GM18951 (cell line): ENCODE measurements around the gene MED26.

Experiments used
- POLR2A ChIP-seq: IDR thresholded peaks from 4 replicates; pipeline ENCODE4 v1.6.1; 2011; ENCODE audit warnings: mild to moderate bottlenecking; ENCODE audit not compliant: insufficient read length, insufficient read depth; ENCODE audit errors: extremely low read depth
- in situ Hi-C: fragments of 300-500 bp; cut with MboI; formaldehyde crosslinking; loops from one replicate; pipeline ENCODE4 v1.12.0; 2022; ENCODE audit warnings: low sequenced_read_pairs, mixed read lengths, inconsistent platforms; ENCODE audit not compliant: unreplicated experiment

Gene MED26

DNA sequence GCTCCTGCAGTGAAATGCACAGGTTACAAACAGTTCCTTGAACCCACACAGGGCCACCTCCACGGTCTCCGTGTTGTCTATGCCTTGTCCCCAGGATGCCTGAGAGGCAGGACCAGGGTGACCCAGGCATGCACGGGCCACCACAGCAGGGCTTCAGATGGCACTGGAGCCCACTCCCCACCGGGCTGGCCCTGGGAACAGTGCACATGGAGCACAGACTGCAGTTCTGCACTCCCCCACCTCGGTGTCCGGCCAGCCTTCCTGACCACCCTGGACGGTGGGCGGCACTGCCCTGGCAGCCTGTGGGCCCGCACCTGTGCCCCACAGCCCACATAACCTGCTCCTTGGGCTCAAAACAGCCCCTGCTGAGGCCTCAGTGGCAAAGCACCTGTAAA, 41.5 kb downstream of the MED26 start:
- peak; percentile 13 for TF ChIP-seq POLR2A
- in situ Hi-C loops: no loop called here

DNA sequence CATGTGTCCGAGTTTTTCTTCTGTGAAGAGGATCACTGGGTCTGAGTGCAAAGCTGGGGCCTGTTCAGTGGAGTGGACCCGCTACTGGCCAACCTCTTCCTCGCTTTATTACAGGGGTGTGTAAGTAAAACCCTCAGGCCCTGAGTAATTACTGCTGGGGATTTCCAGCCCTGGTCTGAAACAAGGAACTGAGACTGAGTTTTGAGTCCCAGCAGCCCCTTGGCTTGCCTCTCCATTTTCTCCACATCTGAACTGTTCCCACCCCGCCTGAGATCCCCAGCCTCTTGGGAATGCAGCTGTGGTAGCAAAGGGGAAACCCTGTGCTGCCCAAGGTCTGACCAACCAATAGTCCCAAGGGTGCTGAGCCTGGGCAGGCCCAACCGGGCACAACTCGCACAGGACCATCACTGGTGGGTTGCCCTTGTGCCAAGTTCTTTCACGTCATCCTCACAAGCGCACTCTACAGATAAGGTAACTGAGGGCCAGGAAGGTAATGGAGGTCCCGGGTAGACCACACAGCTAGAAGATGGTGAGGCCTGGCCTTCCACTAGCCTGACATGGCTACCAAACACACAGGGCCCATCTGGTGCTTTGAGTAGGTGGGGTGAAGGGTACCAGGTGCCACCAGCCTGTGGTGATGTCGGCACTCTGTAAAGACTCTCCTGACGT, 42.1 kb downstream of the MED26 start:
- in situ Hi-C loops: no loop called here
- TF ChIP-seq POLR2A: peak; percentile 64

DNA sequence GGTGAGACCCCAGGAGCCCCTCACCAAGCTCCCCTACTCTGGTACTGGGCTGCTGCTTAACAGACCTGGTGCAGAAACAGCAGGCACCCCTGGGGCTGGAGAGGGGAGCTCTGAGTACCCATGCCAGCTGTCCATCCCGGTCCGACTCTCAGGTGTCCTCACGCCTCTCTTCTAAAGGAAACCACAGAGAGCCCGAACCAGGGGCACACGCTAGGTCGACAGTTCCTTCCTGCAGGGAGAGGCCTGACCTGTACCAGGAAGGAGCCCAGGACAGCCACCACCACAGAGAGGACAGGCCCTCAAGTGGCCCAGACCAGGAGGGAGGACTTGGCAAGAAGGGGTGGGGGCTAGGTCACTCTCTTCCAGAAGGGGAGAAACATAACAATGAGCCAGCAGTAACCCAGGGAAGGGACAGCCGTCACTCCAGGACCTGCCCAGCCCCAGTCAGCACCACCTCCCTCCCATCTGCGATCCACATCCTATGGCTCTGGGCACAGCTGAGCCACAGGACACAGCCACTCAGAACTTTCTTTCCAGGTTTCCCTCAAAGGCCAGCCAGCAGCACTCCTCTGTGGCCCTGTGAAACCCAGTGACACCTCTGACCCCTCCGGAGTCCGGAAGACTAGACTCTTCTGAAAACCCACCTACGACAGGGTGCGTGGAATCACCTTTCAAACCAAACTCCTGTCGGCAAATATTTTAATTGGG, 42.8 kb downstream of the MED26 start:
- in situ Hi-C loops: no loop called here
- peak; percentile 46 for TF ChIP-seq POLR2A

DNA sequence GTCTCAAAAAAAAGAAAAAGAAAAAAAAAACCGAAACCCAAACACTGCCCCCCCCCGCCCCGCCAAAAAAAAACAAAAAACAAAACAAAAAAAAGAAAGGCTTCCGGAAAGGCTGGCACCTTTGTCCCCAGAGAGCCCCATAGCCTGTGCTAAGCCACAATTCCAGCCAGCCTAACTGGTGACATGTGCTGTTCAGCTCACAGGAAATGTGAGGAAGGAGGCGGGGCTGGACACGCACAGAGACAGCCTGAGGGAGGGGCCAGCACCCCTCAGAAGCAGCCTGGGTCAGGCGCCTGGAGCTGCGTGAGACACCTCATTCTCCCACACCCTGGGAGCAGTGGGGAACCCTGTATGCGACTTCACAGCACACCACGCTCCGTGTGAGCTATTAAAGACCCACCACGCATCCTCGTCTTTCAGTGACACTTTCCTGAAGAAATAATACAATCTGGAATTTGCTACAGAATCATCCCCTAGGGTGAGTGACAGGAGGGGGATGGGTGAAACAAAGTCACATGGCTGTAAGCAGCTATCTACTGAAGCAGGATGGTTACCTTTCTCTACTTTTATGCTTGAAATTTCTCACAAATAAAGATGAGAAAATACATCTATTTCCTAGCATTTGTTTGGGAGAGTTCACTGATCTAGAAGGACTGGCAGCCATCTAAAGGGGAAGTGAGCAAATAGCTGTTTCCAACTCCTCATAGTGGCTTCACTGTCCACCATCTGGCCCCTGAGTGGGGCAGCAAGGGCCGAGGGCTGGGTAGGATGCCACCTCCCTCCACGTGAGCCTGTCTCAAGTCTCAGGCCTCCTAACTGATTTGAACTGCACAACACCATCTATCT, 43.5 kb downstream of the MED26 start:
- in situ Hi-C loops: no loop called here
- TF ChIP-seq POLR2A: peak; percentile 97

DNA sequence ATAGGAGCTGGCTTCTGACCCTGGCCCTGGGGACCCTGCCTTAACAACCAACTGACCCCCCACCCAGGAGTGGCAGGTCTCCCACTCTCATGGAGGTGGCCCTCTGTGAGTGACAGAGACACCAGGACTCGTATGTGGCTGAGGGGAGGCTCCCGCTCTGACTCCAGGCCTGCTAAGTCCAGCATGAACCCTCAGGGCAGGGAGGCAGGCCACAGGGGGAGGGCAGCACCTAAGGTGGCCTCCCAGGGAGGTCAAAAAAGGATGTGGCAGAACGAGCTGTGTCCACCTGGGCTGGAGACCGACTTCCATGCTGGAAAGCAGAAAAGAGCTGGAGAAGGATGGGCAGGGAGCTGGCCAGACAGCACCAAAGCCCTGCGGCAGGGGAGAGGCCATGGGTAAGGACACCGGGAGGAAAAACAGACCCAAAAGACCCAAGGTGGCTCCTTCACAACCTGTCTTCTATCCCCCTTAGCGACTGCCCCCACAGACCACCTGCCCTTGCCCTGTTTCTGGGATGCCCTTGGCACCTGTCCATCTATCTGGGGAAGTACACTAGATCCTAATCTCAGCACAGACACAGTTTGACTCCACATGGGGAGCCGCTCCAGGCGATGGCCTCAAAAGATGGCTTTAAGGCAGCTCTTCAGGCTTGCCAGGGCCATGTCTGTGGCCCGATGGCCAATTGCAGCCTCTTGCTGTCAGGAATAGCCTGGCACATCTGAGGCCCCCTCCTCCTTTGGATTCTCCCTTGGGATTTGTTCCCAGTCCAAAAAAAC, 45.3 kb downstream of the MED26 start:
- TF ChIP-seq POLR2A: peak; percentile 12
- in situ Hi-C loops: no loop called here

DNA sequence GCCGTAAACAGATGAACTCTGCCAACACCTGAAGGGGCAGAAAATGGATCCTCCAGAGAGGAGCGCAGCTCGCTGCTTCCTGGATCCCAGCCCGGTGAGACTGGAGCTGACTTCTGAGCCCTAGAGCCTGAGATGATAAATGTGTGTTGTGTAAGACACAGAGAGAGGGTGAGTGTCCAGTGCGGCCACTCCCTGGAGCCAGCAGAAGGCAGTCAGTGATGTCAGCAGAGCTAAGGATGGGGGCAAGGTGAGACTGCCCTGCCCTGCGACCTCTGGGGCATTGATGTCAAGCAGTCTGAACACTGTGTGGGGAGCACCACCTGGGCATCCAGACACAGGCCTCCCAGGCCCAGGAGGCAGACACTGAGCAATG, 46.0 kb downstream of the MED26 start:
- in situ Hi-C loops: no loop called here
- TF ChIP-seq POLR2A: no peak

DNA sequence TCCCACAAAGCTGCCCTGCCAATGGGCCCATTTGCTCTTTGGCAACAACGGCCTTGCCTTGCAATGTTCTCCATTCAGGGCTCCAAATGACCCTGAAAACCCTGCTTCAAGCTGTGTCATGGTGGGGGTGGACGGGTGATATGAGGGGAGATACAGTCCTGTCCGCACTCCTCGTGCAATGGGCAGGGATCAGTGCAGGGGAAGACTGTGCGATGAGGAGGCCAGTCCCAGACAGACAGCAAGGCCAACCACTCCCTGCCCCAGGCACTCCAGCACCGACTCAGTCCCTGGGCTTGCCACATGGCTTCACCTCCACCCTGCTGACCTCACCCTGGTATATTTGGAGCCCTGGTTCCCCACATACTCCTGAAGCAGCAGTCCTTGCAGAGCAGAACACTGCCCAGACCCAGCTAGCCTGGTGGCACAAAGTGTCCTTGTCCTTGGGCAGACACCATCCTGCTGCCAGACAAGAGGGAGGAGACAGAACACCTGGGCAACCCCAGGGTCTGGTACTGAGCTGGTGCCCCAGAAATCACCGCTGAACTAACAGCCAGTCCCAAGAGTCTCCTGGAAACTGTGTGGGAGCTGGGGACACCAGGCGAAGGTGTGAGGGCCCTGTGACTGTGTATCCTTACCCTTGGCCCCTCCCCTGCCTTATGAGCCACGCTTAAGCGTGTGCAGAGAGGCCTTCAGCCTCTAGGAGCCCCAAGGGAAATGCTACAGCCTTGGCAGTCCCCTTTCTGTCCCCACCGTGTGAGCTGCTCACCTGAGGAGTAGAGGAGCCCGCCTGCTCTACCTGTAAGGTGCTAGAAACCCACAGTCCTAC, 46.6 kb downstream of the MED26 start:
- TF ChIP-seq POLR2A: no peak
- in situ Hi-C loops: no loop called here

DNA sequence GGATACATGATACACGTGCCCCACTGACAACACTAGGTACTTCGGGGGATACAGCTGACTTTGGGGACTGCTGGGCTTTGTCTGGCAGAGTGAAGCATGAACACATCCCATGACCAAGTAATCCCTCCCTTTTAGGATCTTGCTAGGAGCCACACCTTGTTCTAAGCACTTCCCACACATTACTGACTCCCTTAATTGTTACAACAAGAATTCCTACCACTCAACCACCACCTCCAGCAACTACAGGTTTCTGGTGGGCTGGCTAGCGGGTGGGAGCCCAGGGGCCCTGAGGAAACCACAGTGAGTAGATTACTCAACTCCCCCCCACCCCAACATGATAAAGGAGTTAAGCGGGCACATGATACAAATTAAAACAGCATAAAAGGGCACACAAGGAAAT, 48.6 kb downstream of the MED26 start:
- in situ Hi-C loops: no loop called here
- no peak for TF ChIP-seq POLR2A

DNA sequence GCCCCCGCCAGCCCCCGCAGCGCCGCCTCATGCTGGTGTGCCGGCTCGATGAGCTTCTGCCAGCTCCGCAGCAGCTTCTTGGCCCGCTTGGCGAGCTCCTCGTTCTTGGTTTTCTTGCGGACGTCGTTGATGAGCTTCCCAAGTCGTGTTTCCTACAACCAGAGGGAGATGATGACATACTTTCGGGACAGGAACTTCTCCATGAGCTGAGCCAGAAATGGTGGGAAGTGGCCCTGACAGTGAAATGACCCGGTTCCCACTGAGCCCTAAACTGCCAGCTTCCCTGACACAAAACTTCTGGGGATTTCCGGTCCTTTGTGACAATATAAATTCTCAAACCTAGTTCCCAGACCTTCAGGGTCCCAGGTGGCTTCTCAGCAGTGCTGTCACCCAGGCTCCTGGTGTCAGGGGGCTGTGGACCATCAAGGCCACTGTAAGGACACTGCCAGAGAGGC, 50.4 kb downstream of the MED26 start:
- no peak for TF ChIP-seq POLR2A
- in situ Hi-C loops: no loop called here

DNA sequence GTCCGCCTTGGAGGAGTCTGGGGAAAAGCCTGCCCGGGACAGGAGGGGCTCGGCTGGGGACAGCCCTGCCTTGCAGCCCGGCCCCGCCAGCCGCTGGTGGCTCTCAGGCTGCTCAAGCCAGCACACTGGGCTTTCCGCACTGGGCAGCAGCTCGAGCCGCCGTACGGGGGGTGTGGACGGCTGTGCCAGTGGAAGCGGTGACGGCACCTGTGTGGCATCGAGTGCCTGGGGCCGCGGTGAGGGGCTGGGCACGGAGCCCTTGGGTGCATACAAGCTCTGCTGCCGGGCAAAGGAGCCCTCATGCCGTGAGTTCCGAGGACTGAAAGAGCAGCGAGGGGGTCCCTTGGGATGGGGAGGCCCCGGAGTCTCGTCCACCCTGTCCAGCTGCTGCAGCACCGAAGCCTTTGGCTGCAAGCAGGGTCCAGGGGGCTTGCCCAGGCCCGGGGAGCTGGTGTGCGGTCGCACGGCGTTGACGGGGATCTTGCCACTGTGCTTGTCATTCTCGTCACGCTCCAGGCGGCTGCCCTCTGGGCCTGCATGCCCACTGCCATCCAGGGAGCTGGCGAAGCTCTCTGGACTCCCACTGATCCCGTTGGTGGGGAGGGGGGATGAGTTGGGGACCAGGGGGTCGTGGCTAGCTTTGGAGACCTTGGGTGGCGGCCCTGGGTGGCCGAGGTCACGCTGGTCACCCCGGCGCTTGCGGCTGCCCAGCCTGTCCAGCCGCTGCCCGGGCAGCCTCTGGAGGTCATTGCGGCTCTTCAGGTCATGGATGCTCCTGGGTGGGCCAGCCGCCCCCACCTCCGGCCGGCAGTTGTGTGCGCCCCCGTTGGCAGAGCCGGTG, 51.1 kb downstream of the MED26 start:
- in situ Hi-C loops: no loop called here
- TF ChIP-seq POLR2A: no peak
